Upper lobe of left lung (tissue), 6 donors: ENCODE results near the gene ACP2. TPM values are rescaled to one million over a fixed set of nuclear protein-coding genes. Genes with fewer than 3 reads are reported as not detected.
A peak's percentile ranks its signal among the peaks of the same experiment; 100 is the strongest.

Experiments
- ATAC-seq, 2 donors: fragments of 200-7000 bp; cut with Tn5 transposase; one replicate each; pipeline ENCODE4 v1.9.1; 2022; ENCODE audit warnings: mild to moderate bottlenecking in 2 of 2, moderate library complexity in 2 of 2; ENCODE audit not compliant: low FRiP score in 2 of 2
- DNase-seq, 2 donors: peaks; one replicate each; pipeline ENCODE4 v3.0.0-alpha.2; 2019 to 2020
- H3K27ac ChIP-seq, 4 donors: fragments of 200-600 bp; sonication (generic); one replicate each; pipeline ENCODE4 v1.5.1; 2016 to 2019
- H3K27me3 ChIP-seq, 4 donors: fragments of 200-600 bp; sonication (generic); one replicate each; pipeline ENCODE4 v1.5.1; 2017 to 2019
- H3K36me3 ChIP-seq, 4 donors: fragments of 200-600 bp; sonication (generic); one replicate each; pipeline ENCODE4 v1.5.1; 2016 to 2019
- H3K4me1 ChIP-seq, 4 donors: fragments of 200-600 bp; sonication (generic); one replicate each; pipeline ENCODE4 v1.5.1; 2018 to 2019
- H3K4me3 ChIP-seq, 4 donors: fragments of 200-600 bp; sonication (generic); one replicate each; pipeline ENCODE4 v1.5.1; 2017 to 2019; ENCODE audit warnings: mild to moderate bottlenecking in 2 of 4, moderate library complexity in 1 of 4
- H3K9me3 ChIP-seq, 4 donors: fragments of 200-600 bp; sonication (generic); one replicate each; pipeline ENCODE4 v1.5.1; 2018 to 2019
- CTCF ChIP-seq, 6 experiments: fragments of 450-650 bp in 4 of 6; fragments of 200-600 bp in 2 of 6; sonication (generic) in 2 of 6; IDR thresholded peaks; one replicate each; pipeline ENCODE4 v1.5.1; 2016 to 2019; ENCODE audit warnings: antibody characterized with exemption in 6 of 6
- EP300 ChIP-seq, 4 donors: sonication (generic); formaldehyde crosslinking; IDR thresholded peaks; one replicate each; pipeline ENCODE4 v1.5.1; 2017; ENCODE audit warnings: antibody characterized with exemption in 4 of 4, control low read depth in 2 of 4
- POLR2A ChIP-seq, 4 donors: fragments of 450-650 bp; IDR thresholded peaks; one replicate each; pipeline ENCODE4 v1.5.1; 2016 to 2017; ENCODE audit warnings: antibody characterized with exemption in 4 of 4, mild to moderate bottlenecking in 2 of 4
- POLR2AphosphoS5 ChIP-seq, 2 donors: sonication (generic); formaldehyde crosslinking; IDR thresholded peaks; one replicate each; pipeline ENCODE4 v1.5.1; 2017; ENCODE audit warnings: antibody characterized with exemption in 2 of 2
- WGBS, 2 donors: methylation state at CpG; one replicate each; pipeline ENCODE4 v1.1.5; 2017 to 2018; 5-methylcytosine and 5-hydroxymethylcytosine counted together
- total RNA-seq, 6 donors: library from RNA; depleted of rRNA in 4 of 6; stranded (reverse); fragments of >200 nt in 4 of 6; gene quantifications; one replicate each; pipeline versions ENCODE4 v1.1.0 to v1.2.1, GENCODE V29; 2016 to 2021
- donor health status: DM: no; HTN: no; CAD: no; lungs with moderate emphysema.
- donor health status: DM: no; HTN: yes; CAD: no; lungs with severe emphysema.

ACP2 gene
- total RNA-seq, 6 donors from 2014 or later = 37.0 to 78.6 (median 46.5) TPM

- H3K9me3 ChIP-seq = no peaks in the 10 kb centered on the region
- no peak for DNase-seq
- no peak overlapping the region for H3K27ac ChIP-seq
- peaks cover 0 to 8% (median 4%) of the 10 kb centered on the region in 4 donors for H3K36me3 ChIP-seq
- TF ChIP-seq POLR2AphosphoS5 (IDR thresholded peaks at IDR 0.05) = no peak
- no peak for TF ChIP-seq POLR2A (IDR thresholded peaks at IDR 0.05)
- no peak for TF ChIP-seq EP300 (IDR thresholded peaks at IDR 0.05)
- no peak for TF ChIP-seq CTCF (IDR thresholded peaks at IDR 0.05)
- H3K27me3 ChIP-seq = no peaks in the 10 kb centered on the region
- no peak for ATAC-seq
- peak overlapping the region in 1 of 4 donors; percentile 52 for H3K4me3 ChIP-seq
- H3K4me1 ChIP-seq = peaks cover 29 to 48% (median 40%) of the 10 kb centered on the region in 4 donors
- 83 to 92% methylated on average over 17 to 19 of the region's 19 CpGs for WGBS, 2 donors
Measured at GRCh38 chr11:47260366-47260765, 11.8 kb upstream of the ACP2 start.

GRCh38 chr11:47259232-47259977 lies 10.8 kb upstream of the ACP2 start:
- H3K27me3 ChIP-seq = no peaks in the 10 kb centered on the region
- WGBS, 2 donors = 44 to 52% methylated on average over 5 to 10 of the region's 10 CpGs
- H3K36me3 ChIP-seq = peaks cover 0 to 8% (median 4%) of the 10 kb centered on the region in 4 donors
- ATAC-seq (peak in 1 of 2 donors; percentile 49), DNase-seq (peak in 1 of 2 donors; percentile 36)
- peak overlapping the region in 2 of 4 donors; percentile 51 to 52 for H3K4me3 ChIP-seq
- peaks cover 38 to 51% (median 42%) of the 10 kb centered on the region in 4 donors for H3K4me1 ChIP-seq
- TF ChIP-seq CTCF (IDR thresholded peaks at IDR 0.05) = peak in 5 of 6 experiments; percentile 37 to 67 (median 52)
- no peak for TF ChIP-seq POLR2AphosphoS5 (IDR thresholded peaks at IDR 0.05)
- no peak for TF ChIP-seq POLR2A (IDR thresholded peaks at IDR 0.05)
- no peaks in the 10 kb centered on the region for H3K9me3 ChIP-seq
- peak overlapping the region in 2 of 4 donors; percentile 83 to 86 for H3K27ac ChIP-seq

GRCh38 chr11:47258317-47258902 lies 9.8 kb upstream of the ACP2 start:
- ATAC-seq (no peak), DNase-seq (no peak)
- Histone ChIP-seq H3K27ac (peak overlapping the region; percentile 78 to 86 (median 80)), H3K4me1 (peaks cover 45 to 61% (median 50%) of the 10 kb centered on the region in 4 donors), H3K9me3 (no peaks in the 10 kb centered on the region), H3K4me3 (peak overlapping the region in 3 of 4 donors; percentile 31 to 52 (median 51)), H3K36me3 (peaks cover 0 to 8% (median 4%) of the 10 kb centered on the region in 4 donors), H3K27me3 (no peaks in the 10 kb centered on the region)
- 49 to 67% methylated on average over 7 to 11 of the region's 11 CpGs for WGBS, 2 donors
- TF ChIP-seq POLR2AphosphoS5 (IDR thresholded peaks at IDR 0.05) (no peak), EP300 (IDR thresholded peaks at IDR 0.05) (no peak), POLR2A (IDR thresholded peaks at IDR 0.05) (no peak), CTCF (IDR thresholded peaks at IDR 0.05) (no peak)

GRCh38 chr11:47257517-47258316 lies 9.1 kb upstream of the ACP2 start, which contains the start of gene NR1H3:
Gene NR1H3, plus strand, starts transcription at chr11:47257996. Its CDS starts 1,221 bp downstream, at chr11:47259217.
- peak; percentile 80 to 86 for ATAC-seq
- H3K36me3 ChIP-seq = peaks cover 0 to 8% (median 4%) of the 10 kb centered on the region in 4 donors
- peak within 1 kb of the TSS; percentile 78 to 86 (median 80) for H3K27ac ChIP-seq
- WGBS, 2 donors = 4 to 7% methylated on average over 13 to 15 of the region's 15 CpGs
- DNase-seq = peak; percentile 81 to 87
- no peaks in the 10 kb centered on the region for H3K9me3 ChIP-seq
- no peaks in the 10 kb centered on the region for H3K27me3 ChIP-seq
- H3K4me1 ChIP-seq = peaks cover 45 to 63% (median 50%) of the 10 kb centered on the region in 4 donors
- H3K4me3 ChIP-seq = peak within 1 kb of the TSS in 3 of 4 donors; percentile 31 to 52 (median 51)
- TF ChIP-seq POLR2AphosphoS5 (IDR thresholded peaks at IDR 0.05) = peak; percentile 5 to 45
- peak in 1 of 4 donors; percentile 15 for TF ChIP-seq EP300 (IDR thresholded peaks at IDR 0.05)
- peak in 5 of 6 experiments; percentile 38 to 65 (median 56) for TF ChIP-seq CTCF (IDR thresholded peaks at IDR 0.05)
- peak in 1 of 4 donors; percentile 69 for TF ChIP-seq POLR2A (IDR thresholded peaks at IDR 0.05)
